ENCODE measurements around the gene MAGI1. TPM values are rescaled to one million over a fixed set of nuclear protein-coding genes. Genes with fewer than 3 reads are reported as not detected.
A peak's percentile ranks its signal among the peaks of the same experiment; 100 is the strongest.

Gene MAGI1
- total and polyA plus RNA-seq, 12 donors: 5.7 to 58.2 (median 37.7) TPM

DNA sequence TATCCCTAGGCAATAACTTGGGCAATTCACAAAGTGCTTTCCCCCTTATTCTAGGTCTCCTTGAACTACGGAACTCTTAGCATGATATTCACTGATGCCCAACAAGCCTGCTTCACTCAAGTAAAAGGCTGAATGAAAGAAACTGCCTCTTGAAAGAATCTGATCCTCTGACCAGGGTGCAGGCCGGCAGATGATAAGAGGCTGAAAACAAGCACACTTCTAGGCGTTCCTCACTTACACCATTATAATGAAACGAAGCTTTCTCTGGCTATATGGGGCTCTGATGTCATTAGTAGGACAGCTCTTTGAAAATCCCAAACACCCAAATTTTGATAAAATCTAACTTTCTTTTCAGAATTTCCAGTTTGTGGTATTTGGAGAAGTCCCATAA, 28.4 kb downstream of the MAGI1 start:
- intact Hi-C loops (cut with DNase I): no loop called here
- 66 to 73% methylated on average over 4 of the region's 4 CpGs for WGBS, 2 donors
- TF ChIP-seq, protein P1, sequence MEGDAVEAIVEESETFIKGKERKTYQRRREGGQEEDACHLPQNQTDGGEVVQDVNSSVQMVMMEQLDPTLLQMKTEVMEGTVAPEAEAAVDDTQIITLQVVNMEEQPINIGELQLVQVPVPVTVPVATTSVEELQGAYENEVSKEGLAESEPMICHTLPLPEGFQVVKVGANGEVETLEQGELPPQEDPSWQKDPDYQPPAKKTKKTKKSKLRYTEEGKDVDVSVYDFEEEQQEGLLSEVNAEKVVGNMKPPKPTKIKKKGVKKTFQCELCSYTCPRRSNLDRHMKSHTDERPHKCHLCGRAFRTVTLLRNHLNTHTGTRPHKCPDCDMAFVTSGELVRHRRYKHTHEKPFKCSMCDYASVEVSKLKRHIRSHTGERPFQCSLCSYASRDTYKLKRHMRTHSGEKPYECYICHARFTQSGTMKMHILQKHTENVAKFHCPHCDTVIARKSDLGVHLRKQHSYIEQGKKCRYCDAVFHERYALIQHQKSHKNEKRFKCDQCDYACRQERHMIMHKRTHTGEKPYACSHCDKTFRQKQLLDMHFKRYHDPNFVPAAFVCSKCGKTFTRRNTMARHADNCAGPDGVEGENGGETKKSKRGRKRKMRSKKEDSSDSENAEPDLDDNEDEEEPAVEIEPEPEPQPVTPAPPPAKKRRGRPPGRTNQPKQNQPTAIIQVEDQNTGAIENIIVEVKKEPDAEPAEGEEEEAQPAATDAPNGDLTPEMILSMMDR (IDR thresholded peaks at IDR 0.05): no peak
- no peak for DNase-seq
- H3K4me3 ChIP-seq: no peak overlapping the region
- no peaks in the 10 kb centered on the region for H3K9me3 ChIP-seq
- H3K27ac ChIP-seq: peak overlapping the region in 3 of 10 donors; percentile 36 to 66 (median 36)
- H3K27me3 ChIP-seq: no peaks in the 10 kb centered on the region
- no peaks in the 10 kb centered on the region for H3K36me3 ChIP-seq
- ATAC-seq: no peak
- peaks cover 0 to 81% (median 42%) of the 10 kb centered on the region in 9 donors for H3K4me1 ChIP-seq

DNA sequence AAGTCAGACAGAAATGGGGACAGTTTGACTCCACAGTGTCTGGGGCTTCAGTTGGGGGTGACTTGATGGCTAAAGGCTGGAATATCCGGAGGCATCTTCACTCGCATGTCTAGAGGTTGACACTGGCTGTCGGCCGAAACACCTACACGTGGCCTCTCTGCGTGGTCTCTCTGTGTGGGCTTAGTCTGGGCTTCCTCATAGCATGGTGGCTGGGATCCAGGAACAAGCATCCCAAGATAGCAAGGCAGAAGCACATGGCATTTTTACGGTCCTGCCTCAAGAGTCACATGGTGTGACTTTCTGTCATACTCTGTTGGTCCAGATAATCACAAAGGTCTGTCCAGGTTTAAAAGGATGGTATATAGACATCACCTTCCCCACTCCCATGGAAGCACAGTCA, 34.5 kb downstream of the MAGI1 start:
- no peak overlapping the region for H3K4me3 ChIP-seq
- H3K27me3 ChIP-seq: no peaks in the 10 kb centered on the region
- peak overlapping the region in 4 of 10 donors; percentile 20 to 50 (median 42) for H3K27ac ChIP-seq
- 53 to 60% methylated on average over 7 of the region's 7 CpGs for WGBS, 2 donors
- TF ChIP-seq, protein P1 (IDR thresholded peaks at IDR 0.05): no peak
- no peaks in the 10 kb centered on the region for H3K36me3 ChIP-seq
- H3K4me1 ChIP-seq: peaks cover 3 to 90% (median 32%) of the 10 kb centered on the region in 9 donors
- ATAC-seq (peak; percentile 19 to 84 (median 74)), DNase-seq (peak in 1 of 2 donors; percentile 47)
- intact Hi-C loops (cut with DNase I): no loop called here
- no peaks in the 10 kb centered on the region for H3K9me3 ChIP-seq

DNA sequence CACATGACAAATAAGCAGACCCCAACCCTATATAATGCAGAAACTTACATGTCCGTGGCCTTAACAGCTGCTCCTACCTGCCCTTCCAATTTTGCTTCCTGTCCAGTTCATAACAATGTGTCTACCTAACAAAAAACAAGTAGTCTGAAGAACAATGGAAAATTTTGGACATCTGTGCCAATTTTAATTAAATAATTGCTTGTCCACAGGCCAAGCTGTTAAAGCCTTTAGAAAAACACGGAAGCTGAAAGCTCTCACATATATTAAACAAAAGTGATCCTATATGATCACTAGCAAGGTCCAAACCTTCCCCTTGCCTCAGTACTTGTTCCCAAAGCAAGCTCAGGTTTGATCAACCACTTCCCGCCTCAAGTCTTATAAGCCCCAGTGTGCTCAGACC, 37.1 kb downstream of the MAGI1 start:
- Histone ChIP-seq H3K4me1 (peaks cover 3 to 91% (median 38%) of the 10 kb centered on the region in 9 donors), H3K27me3 (no peaks in the 10 kb centered on the region), H3K36me3 (no peaks in the 10 kb centered on the region), H3K9me3 (no peaks in the 10 kb centered on the region), H3K27ac (peak overlapping the region in 8 of 10 donors; percentile 20 to 71 (median 44)), H3K4me3 (no peak overlapping the region)
- TF ChIP-seq, protein P1 (IDR thresholded peaks at IDR 0.05): no peak
- intact Hi-C loops (cut with DNase I): no loop called here
- DNase-seq: no peak
- WGBS, 2 donors: 62 to 69% methylated on average over 3 of the region's 3 CpGs
- peak in 2 of 8 donors; percentile 21 to 23 for ATAC-seq

DNA sequence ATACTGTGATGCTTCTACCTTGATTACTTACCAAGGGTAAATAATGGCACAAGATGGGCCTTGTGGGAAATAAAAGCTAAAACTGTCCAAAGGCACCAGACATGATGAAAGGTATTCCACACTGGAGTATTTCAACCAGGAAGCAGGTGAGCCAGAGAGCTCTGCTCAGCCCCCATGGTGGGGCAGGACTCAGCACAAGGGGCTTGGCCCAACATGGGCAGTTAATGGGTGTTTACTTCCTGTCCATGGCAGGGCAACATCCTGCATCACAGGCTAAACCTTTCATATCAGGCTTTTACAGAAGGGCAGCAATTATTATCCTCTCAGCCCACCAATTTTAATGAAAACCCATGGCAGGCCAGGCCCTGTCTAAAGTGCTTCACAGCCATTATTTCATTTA, 38.2 kb downstream of the MAGI1 start:
- Histone ChIP-seq H3K4me3 (no peak overlapping the region), H3K9me3 (no peaks in the 10 kb centered on the region), H3K4me1 (peaks cover 3 to 97% (median 49%) of the 10 kb centered on the region in 9 donors), H3K27ac (peak overlapping the region in 4 of 10 donors; percentile 3 to 71 (median 56)), H3K36me3 (no peaks in the 10 kb centered on the region), H3K27me3 (no peaks in the 10 kb centered on the region)
- no peak for ATAC-seq
- intact Hi-C loops (cut with DNase I): no loop called here
- TF ChIP-seq, protein P1 (IDR thresholded peaks at IDR 0.05): no peak
- no peak for DNase-seq
